Natural killer cell treated with Interleukin-12 subunit alpha and Interleukin-12 subunit beta and Interleukin-15 and Interleukin-18, amount 100 ng/mL, for 72 hours (primary cell): ENCODE data around the gene PCDH17. TPM values are rescaled to one million over a fixed set of nuclear protein-coding genes. Genes with fewer than 3 reads are reported as not detected.

Experiments
- ATAC-seq, 2 donors: fragments of 150-1000 bp; cut with Tn5 transposase in 1 of 2; sonication (Bioruptor Pico), chemical (Tn5 transposase) in 1 of 2; 2 replicates each; pipeline ENCODE4 v1.10.0; 2021
- DNase-seq: peaks from one replicate; pipeline ENCODE4 v3.0.0; 2022; ENCODE audit warnings: low spot score
- H3K27ac Mint-ChIP-seq, 2 donors: 1 replicate in 1 of 2; 2 replicates in 1 of 2; pipeline ENCODE4 v1.8.0; 2022; ENCODE audit warnings: mixed read lengths in 2 of 2, mild to moderate bottlenecking in 1 of 2, moderate library complexity in 1 of 2
- H3K27me3 Mint-ChIP-seq, 2 donors: 1 replicate in 1 of 2; 2 replicates in 1 of 2; pipeline ENCODE4 v1.8.0; 2022; ENCODE audit warnings: mixed read lengths in 2 of 2
- H3K36me3 Mint-ChIP-seq: one replicate; pipeline ENCODE4 v1.8.0; 2022; ENCODE audit warnings: mixed read lengths
- H3K4me1 Mint-ChIP-seq, 2 donors: 1 replicate in 1 of 2; 2 replicates in 1 of 2; pipeline ENCODE4 v1.8.0; 2022; ENCODE audit warnings: low read depth in 2 of 2, mixed read lengths in 2 of 2, mild to moderate bottlenecking in 1 of 2
- H3K4me3 Mint-ChIP-seq: one replicate; pipeline ENCODE4 v1.8.0; 2022; ENCODE audit warnings: mixed read lengths
- H3K9me3 Mint-ChIP-seq: 2 replicates; pipeline ENCODE4 v1.8.0; 2022; ENCODE audit warnings: mixed read lengths
- total RNA-seq, 2 donors: library from RNA; stranded (reverse); gene quantifications; one replicate each; pipeline ENCODE4 v1.2.3, GENCODE V29; 2022

Gene PCDH17
- total RNA-seq, 2 donors from 2014 or later: not detected

DNA sequence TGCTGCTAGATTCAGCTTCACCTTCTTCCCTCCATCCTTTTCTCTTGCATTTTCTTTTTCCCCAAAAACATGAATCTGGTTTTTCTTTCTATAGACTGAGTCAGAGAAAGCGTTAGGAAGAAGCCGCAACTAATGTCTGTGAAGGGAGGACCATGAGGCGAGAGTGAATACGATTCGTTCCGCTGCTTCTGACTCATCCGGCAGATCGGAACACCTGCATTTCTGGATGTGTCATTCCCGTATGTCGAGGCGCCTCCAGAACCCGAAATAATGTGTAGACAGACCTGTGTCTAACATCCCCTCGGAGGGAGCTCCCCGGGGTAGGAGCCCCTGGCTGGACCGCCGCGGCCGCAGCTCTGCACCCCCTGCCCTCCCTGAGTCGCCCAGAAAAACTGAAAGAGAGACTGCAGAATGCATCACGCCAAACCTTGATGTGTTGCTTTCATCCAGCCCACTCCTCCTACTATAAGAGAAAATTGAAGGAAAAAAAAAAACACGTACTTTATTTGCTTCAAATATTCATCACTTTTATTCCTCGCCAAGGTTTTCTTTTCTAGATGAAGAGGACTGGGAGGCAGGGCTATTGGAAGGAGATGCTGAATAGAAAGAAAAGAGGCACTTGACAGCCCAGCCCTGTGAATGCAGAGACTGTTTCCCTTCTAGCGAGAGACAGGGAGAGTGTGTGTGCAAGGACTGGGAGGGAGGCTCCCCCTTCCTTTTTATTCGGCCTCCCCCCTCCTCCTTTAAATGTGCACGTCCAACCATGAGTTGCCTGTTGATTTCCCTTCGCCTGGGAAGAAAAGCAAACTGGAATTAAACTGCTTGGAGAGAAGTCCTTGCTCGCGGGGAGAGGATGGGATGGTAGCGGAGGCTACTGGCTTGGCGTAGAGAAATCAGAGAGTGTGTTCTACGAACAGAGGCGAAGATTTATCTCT lies 616 bp upstream of the PCDH17 start:
- peaks cover 37 to 38% of the 10 kb centered on the region in 2 donors for H3K27me3 Mint-ChIP-seq
- H3K36me3 Mint-ChIP-seq: peaks cover 10% of the 10 kb centered on the region
- H3K4me3 Mint-ChIP-seq: peak overlapping the region; percentile 37
- no peak overlapping the region for H3K27ac Mint-ChIP-seq
- H3K9me3 Mint-ChIP-seq: no peaks in the 10 kb centered on the region
- peak; percentile 51 for DNase-seq
- ATAC-seq: no peak
- H3K4me1 Mint-ChIP-seq: peaks cover 0 to 4% of the 10 kb centered on the region in 2 donors

DNA sequence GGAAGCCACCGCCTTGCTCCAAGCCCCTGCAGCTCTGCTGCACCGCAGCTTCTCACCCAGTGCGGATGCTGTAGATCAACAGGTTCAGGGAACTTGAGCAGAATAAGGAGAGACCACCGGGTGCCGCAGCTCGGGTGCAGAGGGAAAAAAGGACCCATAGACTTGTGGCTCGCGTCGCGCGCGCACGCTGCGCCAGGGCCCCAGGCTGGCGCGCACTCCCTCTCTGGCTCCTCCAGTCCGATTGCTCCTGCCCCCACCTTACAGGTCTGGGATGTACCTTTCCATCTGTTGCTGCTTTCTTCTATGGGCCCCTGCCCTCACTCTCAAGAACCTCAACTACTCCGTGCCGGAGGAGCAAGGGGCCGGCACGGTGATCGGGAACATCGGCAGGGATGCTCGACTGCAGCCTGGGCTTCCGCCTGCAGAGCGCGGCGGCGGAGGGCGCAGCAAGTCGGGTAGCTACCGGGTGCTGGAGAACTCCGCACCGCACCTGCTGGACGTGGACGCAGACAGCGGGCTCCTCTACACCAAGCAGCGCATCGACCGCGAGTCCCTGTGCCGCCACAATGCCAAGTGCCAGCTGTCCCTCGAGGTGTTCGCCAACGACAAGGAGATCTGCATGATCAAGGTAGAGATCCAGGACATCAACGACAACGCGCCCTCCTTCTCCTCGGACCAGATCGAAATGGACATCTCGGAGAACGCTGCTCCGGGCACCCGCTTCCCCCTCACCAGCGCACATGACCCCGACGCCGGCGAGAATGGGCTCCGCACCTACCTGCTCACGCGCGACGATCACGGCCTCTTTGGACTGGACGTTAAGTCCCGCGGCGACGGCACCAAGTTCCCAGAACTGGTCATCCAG lies 964 bp downstream of the PCDH17 start:
- peak in 1 of 2 donors; percentile 33 for ATAC-seq
- Mint-ChIP-seq H3K9me3 (no peaks in the 10 kb centered on the region), H3K4me3 (peak overlapping the region; percentile 27), H3K27ac (no peak overlapping the region), H3K27me3 (peaks cover 37 to 38% of the 10 kb centered on the region in 2 donors), H3K36me3 (peaks cover 10% of the 10 kb centered on the region), H3K4me1 (peaks cover 0 to 4% of the 10 kb centered on the region in 2 donors)
- peak; percentile 52 for DNase-seq

DNA sequence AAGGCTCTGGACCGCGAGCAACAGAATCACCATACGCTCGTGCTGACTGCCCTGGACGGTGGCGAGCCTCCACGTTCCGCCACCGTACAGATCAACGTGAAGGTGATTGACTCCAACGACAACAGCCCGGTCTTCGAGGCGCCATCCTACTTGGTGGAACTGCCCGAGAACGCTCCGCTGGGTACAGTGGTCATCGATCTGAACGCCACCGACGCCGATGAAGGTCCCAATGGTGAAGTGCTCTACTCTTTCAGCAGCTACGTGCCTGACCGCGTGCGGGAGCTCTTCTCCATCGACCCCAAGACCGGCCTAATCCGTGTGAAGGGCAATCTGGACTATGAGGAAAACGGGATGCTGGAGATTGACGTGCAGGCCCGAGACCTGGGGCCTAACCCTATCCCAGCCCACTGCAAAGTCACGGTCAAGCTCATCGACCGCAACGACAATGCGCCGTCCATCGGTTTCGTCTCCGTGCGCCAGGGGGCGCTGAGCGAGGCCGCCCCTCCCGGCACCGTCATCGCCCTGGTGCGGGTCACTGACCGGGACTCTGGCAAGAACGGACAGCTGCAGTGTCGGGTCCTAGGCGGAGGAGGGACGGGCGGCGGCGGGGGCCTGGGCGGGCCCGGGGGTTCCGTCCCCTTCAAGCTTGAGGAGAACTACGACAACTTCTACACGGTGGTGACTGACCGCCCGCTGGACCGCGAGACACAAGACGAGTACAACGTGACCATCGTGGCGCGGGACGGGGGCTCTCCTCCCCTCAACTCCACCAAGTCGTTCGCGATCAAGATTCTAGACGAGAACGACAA lies 1.8 kb downstream of the PCDH17 start:
- peaks cover 8% of the 10 kb centered on the region for H3K36me3 Mint-ChIP-seq
- H3K27me3 Mint-ChIP-seq: peaks cover 33 to 35% of the 10 kb centered on the region in 2 donors

DNA sequence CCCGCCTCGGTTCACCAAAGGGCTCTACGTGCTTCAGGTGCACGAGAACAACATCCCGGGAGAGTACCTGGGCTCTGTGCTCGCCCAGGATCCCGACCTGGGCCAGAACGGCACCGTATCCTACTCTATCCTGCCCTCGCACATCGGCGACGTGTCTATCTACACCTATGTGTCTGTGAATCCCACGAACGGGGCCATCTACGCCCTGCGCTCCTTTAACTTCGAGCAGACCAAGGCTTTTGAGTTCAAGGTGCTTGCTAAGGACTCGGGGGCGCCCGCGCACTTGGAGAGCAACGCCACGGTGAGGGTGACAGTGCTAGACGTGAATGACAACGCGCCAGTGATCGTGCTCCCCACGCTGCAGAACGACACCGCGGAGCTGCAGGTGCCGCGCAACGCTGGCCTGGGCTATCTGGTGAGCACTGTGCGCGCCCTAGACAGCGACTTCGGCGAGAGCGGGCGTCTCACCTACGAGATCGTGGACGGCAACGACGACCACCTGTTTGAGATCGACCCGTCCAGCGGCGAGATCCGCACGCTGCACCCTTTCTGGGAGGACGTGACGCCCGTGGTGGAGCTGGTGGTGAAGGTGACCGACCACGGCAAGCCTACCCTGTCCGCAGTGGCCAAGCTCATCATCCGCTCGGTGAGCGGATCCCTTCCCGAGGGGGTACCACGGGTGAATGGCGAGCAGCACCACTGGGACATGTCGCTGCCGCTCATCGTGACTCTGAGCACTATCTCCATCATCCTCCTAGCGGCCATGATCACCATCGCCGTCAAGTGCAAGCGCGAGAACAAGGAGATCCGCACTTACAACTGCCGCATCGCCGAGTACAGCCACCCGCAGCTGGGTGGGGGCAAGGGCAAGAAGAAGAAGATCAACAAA lies 2.6 kb downstream of the PCDH17 start:
- H3K27ac Mint-ChIP-seq: no peak overlapping the region
- H3K36me3 Mint-ChIP-seq: no peaks in the 10 kb centered on the region
- peaks cover 25 to 29% of the 10 kb centered on the region in 2 donors for H3K27me3 Mint-ChIP-seq
- H3K9me3 Mint-ChIP-seq: no peaks in the 10 kb centered on the region
- no peaks in the 10 kb centered on the region for H3K4me1 Mint-ChIP-seq
- no peak for ATAC-seq
- no peak for DNase-seq
- no peak overlapping the region for H3K4me3 Mint-ChIP-seq

More for the DNA sequence above, 1.8 kb downstream of the PCDH17 start:
- Mint-ChIP-seq H3K9me3 (no peaks in the 10 kb centered on the region), H3K27ac (no peak overlapping the region), H3K4me3 (no peak overlapping the region), H3K4me1 (peaks cover 0 to 4% of the 10 kb centered on the region in 2 donors)
- DNase-seq (no peak), ATAC-seq (no peak)

DNA sequence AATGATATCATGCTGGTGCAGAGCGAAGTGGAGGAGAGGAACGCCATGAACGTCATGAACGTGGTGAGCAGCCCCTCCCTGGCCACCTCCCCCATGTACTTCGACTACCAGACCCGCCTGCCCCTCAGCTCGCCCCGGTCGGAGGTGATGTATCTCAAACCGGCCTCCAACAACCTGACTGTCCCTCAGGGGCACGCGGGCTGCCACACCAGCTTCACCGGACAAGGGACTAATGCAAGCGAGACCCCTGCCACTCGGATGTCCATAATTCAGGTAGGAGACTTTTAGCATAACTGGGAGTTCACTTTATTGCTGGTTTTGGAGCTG lies 3.3 kb downstream of the PCDH17 start:
- DNase-seq (no peak), ATAC-seq (no peak)
- Mint-ChIP-seq H3K4me3 (no peak overlapping the region), H3K9me3 (no peaks in the 10 kb centered on the region), H3K36me3 (no peaks in the 10 kb centered on the region), H3K27me3 (peaks cover 19 to 24% of the 10 kb centered on the region in 2 donors), H3K27ac (no peak overlapping the region), H3K4me1 (no peaks in the 10 kb centered on the region)

DNA sequence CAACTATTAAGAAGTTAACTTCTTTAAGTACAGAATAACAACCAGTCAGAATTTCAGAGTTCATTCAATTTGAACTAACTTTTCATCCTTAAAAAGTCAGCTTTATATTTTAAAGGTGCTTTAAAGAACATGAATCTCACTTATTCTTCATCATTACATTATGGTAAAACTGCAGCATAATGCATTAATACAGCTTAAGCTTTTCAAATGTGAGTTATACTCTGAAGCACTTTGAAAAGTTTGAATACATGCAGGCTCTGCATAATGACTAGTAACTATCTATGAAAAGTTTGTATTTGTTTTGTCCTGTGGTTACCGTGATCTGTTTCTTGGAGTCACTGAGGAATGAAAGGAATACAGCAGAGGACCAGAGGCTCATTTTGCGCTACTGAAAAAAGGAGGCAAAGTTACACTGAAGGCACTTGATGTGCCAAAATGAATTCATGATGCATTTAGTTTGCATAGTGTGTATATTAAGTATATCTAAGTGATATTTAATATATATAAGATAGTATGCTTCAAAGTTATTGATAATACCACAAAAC lies 4.1 kb downstream of the PCDH17 start:
- DNase-seq (no peak), ATAC-seq (no peak)
- Mint-ChIP-seq H3K9me3 (no peaks in the 10 kb centered on the region), H3K4me1 (no peaks in the 10 kb centered on the region), H3K36me3 (no peaks in the 10 kb centered on the region), H3K27ac (no peak overlapping the region), H3K27me3 (peaks cover 12 to 19% of the 10 kb centered on the region in 2 donors), H3K4me3 (no peak overlapping the region)

DNA sequence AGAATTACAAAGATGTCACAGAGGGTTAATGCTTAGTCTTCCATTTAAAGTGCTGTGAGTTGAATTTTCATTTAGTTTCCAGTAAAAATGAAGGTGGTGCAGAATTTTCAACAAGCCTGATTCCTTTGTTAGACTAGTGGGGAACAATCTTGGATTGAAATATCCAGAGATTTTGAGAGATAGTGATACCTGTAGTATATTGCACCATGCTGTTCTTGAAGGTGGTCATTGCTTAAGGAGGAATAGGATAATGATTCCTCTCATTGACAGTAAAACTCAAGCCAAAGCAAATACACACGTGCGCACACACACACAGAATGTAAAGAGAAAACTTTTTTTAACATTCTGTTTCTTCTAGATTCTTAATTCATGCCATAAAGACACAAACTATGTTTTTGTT lies 5.3 kb downstream of the PCDH17 start:
- H3K9me3 Mint-ChIP-seq: no peaks in the 10 kb centered on the region
- ATAC-seq (no peak), DNase-seq (no peak)
- no peak overlapping the region for H3K4me3 Mint-ChIP-seq
- H3K27me3 Mint-ChIP-seq: peaks cover under 1 to 8% of the 10 kb centered on the region in 2 donors
- no peak overlapping the region for H3K27ac Mint-ChIP-seq
- no peaks in the 10 kb centered on the region for H3K36me3 Mint-ChIP-seq
- no peaks in the 10 kb centered on the region for H3K4me1 Mint-ChIP-seq

DNA sequence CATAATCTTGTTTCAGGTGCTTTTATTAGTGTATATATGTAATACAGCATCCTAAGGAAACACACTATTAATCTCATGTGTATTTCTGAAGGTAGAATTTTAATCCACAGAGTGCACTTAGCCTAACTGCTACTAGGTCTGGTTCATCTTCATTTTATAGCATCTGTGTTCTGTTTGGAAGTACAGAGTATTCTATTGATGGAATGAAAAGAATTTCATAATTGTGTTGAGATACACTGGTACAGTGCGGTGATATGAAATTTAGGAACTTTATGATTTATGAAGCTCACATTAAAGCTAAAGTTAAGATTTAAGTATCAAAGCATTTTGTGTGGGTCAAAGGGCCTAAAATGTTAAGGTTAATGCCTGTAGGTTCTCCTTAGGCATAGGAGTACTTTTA lies 6.0 kb downstream of the PCDH17 start:
- Mint-ChIP-seq H3K4me3 (no peak overlapping the region), H3K27ac (no peak overlapping the region), H3K9me3 (no peaks in the 10 kb centered on the region), H3K36me3 (no peaks in the 10 kb centered on the region), H3K27me3 (peaks cover 0 to 5% of the 10 kb centered on the region in 2 donors), H3K4me1 (no peaks in the 10 kb centered on the region)
- DNase-seq (no peak), ATAC-seq (no peak)

DNA sequence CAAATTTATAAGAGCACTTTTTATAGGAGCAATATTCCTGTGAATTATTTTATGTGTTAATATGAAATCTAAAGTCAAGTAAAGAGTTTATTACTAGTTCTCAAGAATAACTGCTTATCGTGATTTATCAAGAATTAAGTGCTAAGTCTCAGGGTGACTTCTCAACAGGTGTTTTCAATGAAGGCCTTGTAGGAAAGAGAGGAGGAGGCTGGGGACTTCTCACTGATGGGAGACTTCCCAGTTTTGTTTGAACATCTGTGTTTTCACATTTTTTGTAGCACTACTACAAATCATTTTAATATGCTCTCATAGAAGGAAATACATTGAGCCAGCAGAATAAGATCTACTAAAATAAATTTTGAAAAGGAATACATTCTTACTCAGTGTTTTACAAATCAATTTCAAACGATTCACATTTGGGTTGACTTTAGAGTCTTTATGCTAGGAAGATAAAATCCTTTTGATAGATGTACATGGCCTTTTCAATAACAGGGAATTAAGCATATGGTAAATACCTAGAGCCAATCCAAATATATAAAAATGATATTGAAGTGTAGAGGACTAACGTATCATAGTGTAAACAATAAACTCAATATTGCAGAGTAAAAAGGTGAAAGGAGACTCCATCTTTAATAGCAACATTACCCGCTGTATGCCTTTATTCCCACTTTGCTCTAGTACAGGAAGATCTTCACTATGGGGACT lies 6.8 kb downstream of the PCDH17 start:
- Mint-ChIP-seq H3K27me3 (peaks cover 0 to 5% of the 10 kb centered on the region in 2 donors), H3K9me3 (no peaks in the 10 kb centered on the region), H3K4me3 (no peak overlapping the region), H3K27ac (no peak overlapping the region), H3K36me3 (no peaks in the 10 kb centered on the region), H3K4me1 (no peaks in the 10 kb centered on the region)
- ATAC-seq: no peak
- no peak for DNase-seq

DNA sequence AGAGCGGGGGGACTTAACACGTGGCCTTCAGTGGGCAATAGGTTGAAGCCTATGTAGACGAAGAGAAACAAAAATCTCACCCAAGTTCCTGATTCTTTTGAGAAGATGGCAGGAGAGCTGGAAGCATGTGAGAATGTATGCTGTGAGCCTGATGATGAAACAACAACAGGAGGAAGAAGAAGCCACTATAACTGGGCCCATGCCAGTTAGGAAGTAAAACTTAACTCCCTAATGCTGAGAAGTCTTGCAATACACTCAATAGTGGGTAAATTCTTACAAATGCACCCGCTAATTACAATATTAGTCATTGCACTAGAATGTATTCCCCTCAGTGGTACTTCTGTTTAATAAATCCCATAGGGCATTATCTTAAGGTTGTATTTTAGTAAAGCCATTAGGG lies 9.1 kb downstream of the PCDH17 start:
- Mint-ChIP-seq H3K27me3 (no peaks in the 10 kb centered on the region), H3K9me3 (no peaks in the 10 kb centered on the region), H3K4me3 (no peak overlapping the region), H3K36me3 (no peaks in the 10 kb centered on the region), H3K27ac (no peak overlapping the region), H3K4me1 (no peaks in the 10 kb centered on the region)
- ATAC-seq (no peak), DNase-seq (no peak)

DNA sequence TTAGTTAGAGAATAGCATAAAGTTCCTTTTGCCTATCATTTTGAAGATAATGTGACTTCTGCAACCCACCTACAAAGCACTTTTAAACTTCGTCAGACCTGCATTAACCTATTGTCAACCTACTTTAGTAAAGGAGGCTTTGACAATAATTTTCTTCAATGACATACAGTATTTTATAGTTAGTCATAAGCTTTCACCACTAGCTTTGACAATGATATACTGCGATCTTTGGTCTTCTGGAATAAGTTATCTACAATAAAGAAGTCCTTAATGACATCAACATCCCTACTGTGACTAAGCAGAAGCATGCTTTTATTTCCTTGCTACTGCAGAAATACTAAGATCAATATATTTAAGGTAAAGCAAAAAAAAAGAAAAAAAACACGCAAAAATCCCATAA lies 9.5 kb downstream of the PCDH17 start:
- DNase-seq (no peak), ATAC-seq (no peak)
- no peaks in the 10 kb centered on the region for H3K27me3 Mint-ChIP-seq
- H3K27ac Mint-ChIP-seq: no peak overlapping the region
- no peaks in the 10 kb centered on the region for H3K9me3 Mint-ChIP-seq
- no peaks in the 10 kb centered on the region for H3K4me1 Mint-ChIP-seq
- no peak overlapping the region for H3K4me3 Mint-ChIP-seq
- H3K36me3 Mint-ChIP-seq: no peaks in the 10 kb centered on the region

DNA sequence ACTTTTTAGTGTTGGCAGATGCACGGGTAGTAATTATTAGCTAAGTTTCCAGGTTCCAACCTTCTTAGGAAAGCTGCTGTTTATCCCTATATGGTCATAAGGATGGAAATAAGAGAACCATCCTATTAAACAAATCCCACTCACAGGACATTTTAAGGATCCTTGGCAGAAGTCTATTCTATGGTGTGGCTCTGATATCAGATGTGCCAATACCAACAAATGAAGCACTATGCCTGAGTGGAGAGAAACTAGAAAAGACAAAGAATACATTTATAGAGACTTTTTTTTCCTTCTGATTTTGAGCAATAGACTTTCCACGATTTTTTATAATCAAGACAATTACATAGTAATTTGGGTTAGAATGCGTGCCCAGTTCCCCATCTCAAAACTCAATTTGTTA lies 12.6 kb downstream of the PCDH17 start:
- no peak overlapping the region for H3K27ac Mint-ChIP-seq
- no peaks in the 10 kb centered on the region for H3K27me3 Mint-ChIP-seq
- H3K4me1 Mint-ChIP-seq: no peaks in the 10 kb centered on the region
- H3K36me3 Mint-ChIP-seq: no peaks in the 10 kb centered on the region
- ATAC-seq (no peak), DNase-seq (no peak)
- no peaks in the 10 kb centered on the region for H3K9me3 Mint-ChIP-seq
- no peak overlapping the region for H3K4me3 Mint-ChIP-seq
